Sciatic nerve (tissue), 2 donors: Measurements from ENCODE around the gene FIP1L1. TPM values are rescaled to one million over a fixed set of nuclear protein-coding genes. Genes with fewer than 3 reads are reported as not detected.
"Not testable (repeated sequence)": the region's sequence is repeated elsewhere in the genome, so short reads cannot be mapped to it uniquely, and the experiment has no call there.

Source experiments
- ATAC-seq: fragments of 200-7000 bp; cut with Tn5 transposase; one replicate; pipeline ENCODE4 v1.9.1; 2020; ENCODE audit warnings: mild to moderate bottlenecking, moderate library complexity
- DNase-seq: peaks from one replicate; pipeline ENCODE4 v3.0.0-alpha.2; 2020; ENCODE audit warnings: low spot score
- intact Hi-C: fragments of 100-400 bp; cut with DNase I; formaldehyde crosslinking; loops from one replicate; pipeline ENCODE4 v1.14.2; 2022
- total RNA-seq: library from RNA; stranded (reverse); fragmentation: NEBNext Ultra II Directional; extraction: Animal tissue kit (Norgen Biotek cat#: 25700); gene quantifications from one replicate; pipeline ENCODE4 v1.2.1, GENCODE V29; 2021
- donor health status: DM: no; HTN: no; CAD: no.
- donor health status: DM: no; HTN: no; CAD: no.

Gene FIP1L1
- total RNA-seq, 1 donor from 2014 or later, result 54.0 TPM

DNA sequence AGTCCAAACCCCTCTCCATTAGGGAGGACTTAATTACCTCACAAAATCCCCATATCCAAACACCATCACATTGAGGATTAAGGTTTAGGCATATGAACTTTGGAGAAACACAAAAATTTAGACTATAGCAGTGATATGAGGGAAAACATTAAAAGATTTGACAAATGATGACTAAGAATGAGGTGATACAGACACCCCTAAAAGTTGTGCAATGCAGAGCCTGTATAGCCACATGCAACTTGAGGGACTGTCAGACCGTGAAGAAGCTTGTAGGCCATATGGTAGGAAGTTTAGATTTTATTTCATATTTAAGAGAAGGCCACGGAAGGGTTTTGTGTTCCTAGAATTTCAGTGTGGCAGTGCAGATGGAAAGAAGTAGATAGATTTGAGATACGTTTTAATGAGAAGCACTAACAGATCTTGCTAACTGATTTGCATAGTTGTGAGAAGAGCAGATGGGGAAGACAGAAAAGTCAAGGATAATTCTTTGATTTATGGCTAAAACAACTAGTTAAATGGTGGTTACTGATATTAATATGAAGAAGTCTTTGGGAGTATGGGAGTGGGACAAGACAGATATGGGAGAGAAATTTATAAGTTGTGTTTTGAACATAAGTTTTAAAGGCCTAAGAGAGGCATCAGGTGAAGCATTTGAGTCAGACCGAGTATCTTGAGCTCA is 5.5 kb upstream of the FIP1L1 start:
- DNase-seq (no peak), ATAC-seq (no peak)
- intact Hi-C loops, result no loop called here

- intact Hi-C loops, result no loop called here
- DNase-seq, result no peak
- ATAC-seq, result no peak
Measured at GRCh38 chr4:53374777-53375258, 2.6 kb upstream of the FIP1L1 start.

- DNase-seq (no peak), ATAC-seq (peak; percentile 6)
- intact Hi-C loops, result no loop called here
Measured at GRCh38 chr4:53376900-53377299, 541 bp upstream of the FIP1L1 start.

GRCh38 chr4:53378171-53378482 is 686 bp downstream of the FIP1L1 start:
- ATAC-seq (no peak), DNase-seq (no peak)
- intact Hi-C loops, result no loop called here

- no peak for DNase-seq
- no peak for ATAC-seq
- intact Hi-C loops, result no loop called here
Measured at GRCh38 chr4:53380221-53380620, 2.8 kb downstream of the FIP1L1 start.

- DNase-seq, intact Hi-C loops, ATAC-seq: not testable (repeated sequence)
Measured at GRCh38 chr4:53409479-53409878, 32.0 kb downstream of the FIP1L1 start.

DNA sequence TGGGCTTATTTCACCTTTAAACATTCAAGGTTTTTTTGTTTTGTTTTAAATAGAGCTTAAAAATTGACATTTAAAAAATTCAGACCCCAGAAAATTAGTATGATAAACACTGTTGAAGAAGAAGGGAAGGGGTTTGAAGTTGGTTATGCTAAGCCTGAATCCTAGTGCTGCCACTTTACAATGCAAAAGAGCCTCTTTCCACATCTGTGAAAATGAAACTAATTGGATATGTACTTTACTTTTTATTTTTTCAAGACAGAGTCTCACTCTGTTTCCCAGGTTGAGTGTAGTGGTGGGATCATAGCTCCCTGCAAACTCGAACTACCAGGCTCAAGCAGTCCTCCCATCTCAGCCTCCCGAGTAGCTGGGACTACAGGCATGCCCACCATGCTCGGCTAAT is 41.8 kb downstream of the FIP1L1 start:
- no peak for ATAC-seq
- DNase-seq, result no peak
- intact Hi-C loops, result no loop called here

DNA sequence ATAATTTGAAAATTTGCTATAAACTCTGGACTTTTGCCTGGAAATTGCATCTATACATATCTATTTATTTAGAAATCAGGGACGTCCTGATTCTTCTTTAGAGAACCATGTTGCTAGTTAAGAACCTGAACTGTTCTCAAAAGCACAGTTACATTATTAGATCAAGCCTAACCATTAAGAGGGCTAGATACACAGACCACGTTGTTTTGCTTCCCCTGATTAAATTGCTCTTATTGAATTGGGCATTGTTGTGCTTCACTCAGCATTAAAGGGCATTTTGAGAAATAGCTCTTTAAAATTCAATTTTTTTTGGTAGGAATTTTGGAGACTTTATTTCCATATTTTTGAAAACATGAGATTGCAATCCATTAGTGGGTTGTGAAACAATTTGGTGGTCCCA is 44.4 kb downstream of the FIP1L1 start:
- DNase-seq (no peak), ATAC-seq (no peak)
- intact Hi-C loops, result no loop called here

DNA sequence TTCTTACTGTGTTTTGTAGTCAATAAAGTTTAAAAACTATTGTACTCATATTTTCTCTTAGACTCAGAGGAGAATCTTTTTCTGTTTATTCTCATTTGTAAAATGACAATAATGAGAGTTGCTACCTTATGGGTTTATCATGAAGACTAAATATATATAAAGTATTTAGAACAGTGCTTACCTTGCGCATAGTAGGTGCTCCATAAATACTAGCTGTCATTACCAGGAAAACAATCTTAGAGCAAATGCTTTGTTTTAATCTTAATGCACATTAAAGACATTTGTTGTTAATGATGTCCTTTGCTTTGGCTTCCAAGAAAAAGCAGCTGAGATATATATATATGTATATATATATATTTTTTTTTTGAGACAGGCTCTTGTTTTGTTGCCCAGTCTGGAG is 44.9 kb downstream of the FIP1L1 start:
- DNase-seq, result no peak
- intact Hi-C loops, result no loop called here
- no peak for ATAC-seq

GRCh38 chr4:53424280-53424679 is 46.8 kb downstream of the FIP1L1 start:
- ATAC-seq (no peak), DNase-seq (no peak)
- intact Hi-C loops, result no loop called here

- no peak for ATAC-seq
- intact Hi-C loops, result no loop called here
- no peak for DNase-seq
Measured at GRCh38 chr4:53427366-53427765, 49.9 kb downstream of the FIP1L1 start.

- DNase-seq, result no peak
- no peak for ATAC-seq
- intact Hi-C loops, result no loop called here
Measured at GRCh38 chr4:53431052-53431451, 53.6 kb downstream of the FIP1L1 start.

DNA sequence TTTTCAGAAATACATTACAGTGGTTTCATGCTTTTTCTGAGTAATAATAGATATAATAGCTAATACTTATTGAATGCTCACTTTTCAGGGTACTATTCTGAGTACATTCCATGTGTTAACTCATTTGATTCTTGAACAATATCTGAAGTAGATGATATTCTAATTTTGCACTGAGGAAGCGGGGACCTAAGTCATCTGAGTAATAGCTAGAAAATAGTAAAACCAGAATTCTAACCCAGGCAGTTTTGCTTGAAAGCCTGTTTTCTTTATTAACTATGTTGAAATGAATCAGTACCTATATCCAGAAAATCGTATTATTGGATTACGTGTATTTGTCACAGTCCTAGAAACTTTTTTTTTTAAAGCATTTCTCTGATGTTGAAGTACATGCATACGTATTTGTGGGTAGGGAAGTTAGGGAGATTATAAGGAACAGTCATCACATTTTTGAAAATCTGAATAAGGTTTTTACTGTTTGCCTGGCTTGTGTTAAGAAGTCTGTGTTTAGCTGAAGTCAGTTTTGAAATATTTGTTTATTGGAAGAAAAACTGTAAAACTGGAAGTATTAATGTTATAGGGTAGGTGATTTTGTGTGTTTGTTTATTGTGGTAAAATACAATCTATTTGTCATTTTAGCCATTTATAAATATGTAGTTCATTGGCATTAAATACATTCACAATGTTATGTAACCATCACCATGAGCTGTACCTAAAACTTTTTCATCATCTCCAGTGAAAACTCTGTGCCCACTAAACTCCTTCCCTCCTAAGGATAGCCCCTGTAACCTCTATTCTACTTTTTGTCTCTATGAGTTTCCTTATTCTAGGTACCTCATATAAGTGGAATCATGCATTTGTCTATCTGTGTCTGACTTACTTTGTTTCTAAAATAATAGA is 55.3 kb downstream of the FIP1L1 start:
- DNase-seq, result no peak
- intact Hi-C loops, result no loop called here
- no peak for ATAC-seq

- intact Hi-C loops, result no loop called here
- DNase-seq (no peak), ATAC-seq (no peak)
Measured at GRCh38 chr4:53436251-53436650, 58.8 kb downstream of the FIP1L1 start.

DNA sequence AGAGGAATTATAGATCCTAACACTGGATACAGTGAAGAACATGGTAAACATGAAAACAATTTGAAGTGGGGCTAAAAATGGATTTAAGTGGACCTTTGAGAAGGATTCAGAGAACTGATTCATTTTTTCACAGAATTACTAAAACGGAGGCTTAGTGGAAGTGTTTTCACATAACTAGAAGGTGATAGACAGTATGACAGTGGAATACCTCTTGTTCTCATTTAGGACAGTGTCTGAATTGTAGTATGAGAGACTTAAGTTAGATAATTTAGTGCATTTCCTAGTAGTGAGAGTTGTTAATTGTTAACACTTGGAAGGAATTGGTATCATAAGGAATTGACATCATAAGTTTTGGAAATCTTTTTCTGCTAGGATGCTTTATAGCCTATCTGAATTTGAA is 64.1 kb downstream of the FIP1L1 start:
- DNase-seq, result no peak
- no peak for ATAC-seq
- intact Hi-C loops, result no loop called here

GRCh38 chr4:53444954-53445353 is 67.5 kb downstream of the FIP1L1 start:
- ATAC-seq (no peak), DNase-seq (no peak)
- intact Hi-C loops, result no loop called here

GRCh38 chr4:53450773-53451172 is 73.3 kb downstream of the FIP1L1 start:
- ATAC-seq, result no peak
- intact Hi-C loops, result no loop called here

GRCh38 chr4:53453385-53453784 is 75.9 kb downstream of the FIP1L1 start:
- ATAC-seq, result no peak
- intact Hi-C loops, result no loop called here
- DNase-seq, result no peak

More at GRCh38 chr4:53450773-53451172, 73.3 kb downstream of the FIP1L1 start:
- DNase-seq, result no peak

GRCh38 chr4:53455766-53456165 is 78.3 kb downstream of the FIP1L1 start:
- intact Hi-C loops, result no loop called here
- DNase-seq, result no peak
- ATAC-seq, result no peak

DNA sequence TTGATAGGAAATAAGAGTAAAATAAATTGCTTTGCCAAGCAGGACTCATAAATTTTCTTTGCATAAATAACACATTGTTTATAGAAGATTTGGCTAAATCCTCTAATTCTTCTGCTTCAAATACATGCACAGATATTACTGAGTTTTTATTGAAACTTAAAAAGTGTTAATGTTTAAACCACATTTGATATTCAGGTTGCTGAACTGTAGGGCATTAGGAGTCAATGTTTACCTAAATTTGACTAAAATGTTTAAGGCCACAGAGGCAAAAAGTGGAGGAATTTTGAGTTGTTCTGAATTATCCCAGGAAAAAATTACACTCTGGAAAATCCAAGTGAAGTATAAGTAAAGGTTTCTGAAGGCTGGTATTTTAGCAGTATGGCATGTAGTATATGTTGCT is 78.7 kb downstream of the FIP1L1 start:
- ATAC-seq (no peak), DNase-seq (no peak)
- intact Hi-C loops, result no loop called here
